Astrocyte of the spinal cord (primary cell): ENCODE data around the gene SBSN.

ENCODE experiments used
- DNase-seq: peaks from one replicate; pipeline ENCODE4 v3.0.0; 2011; ENCODE audit warnings: low read depth, low spot score
- H3K4me3 ChIP-seq: 2 replicates; pipeline ENCODE4 v1.5.1; 2011; ENCODE audit warnings: low read depth, mild to moderate bottlenecking, low read length, moderate library complexity
- CTCF ChIP-seq: IDR thresholded peaks from 2 replicates; pipeline ENCODE4 v1.5.1; 2012; ENCODE audit warnings: low read depth, mild to moderate bottlenecking, low read length, inconsistent platforms
- in situ Hi-C: cut with HindIII; loops from 2 replicates; pipeline ENCODE4 v1.10.0; 2017; ENCODE audit warnings: low sequenced_read_pairs

Gene SBSN

DNA sequence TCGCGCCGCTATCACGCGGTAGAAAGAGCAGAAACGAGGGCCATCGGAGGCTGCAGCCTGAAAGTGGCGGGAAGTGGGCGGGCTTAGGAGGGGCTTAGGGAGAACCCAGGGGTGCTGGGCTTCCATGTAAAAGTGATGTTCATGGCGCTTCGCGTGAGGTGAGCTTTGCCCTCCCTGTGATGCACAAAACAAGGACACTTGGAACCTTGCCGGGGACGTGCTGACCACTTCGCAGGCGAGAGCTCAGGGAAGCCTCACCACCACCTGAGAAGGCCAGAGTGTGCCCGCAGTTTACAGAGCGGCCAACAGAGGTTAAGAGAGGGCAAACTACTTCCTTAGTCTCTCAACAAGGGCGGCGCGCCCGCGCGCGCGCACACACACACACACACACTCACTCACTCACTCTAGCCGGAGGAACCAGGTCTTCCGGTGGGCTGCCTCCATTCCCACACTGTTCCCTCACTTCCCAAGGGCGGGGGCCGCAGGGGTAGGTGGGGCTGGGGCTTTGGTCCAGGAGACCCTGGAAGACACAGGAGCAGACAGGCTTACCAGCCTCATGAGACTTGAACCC is 5.8 kb upstream of the SBSN start:
- H3K4me3 ChIP-seq: no peak overlapping the region
- DNase-seq: no peak
- in situ Hi-C loops: no loop called here
- no peak for TF ChIP-seq CTCF

- in situ Hi-C loops: no loop called here
- DNase-seq: no peak
- no peak within 1 kb of the TSS for H3K4me3 ChIP-seq
- TF ChIP-seq CTCF: no peak
Measured at GRCh38 chr19:35533201-35533821, 5.2 kb upstream of the SBSN start, which contains the start of gene GAPDHS. GAPDHS (plus strand) TSS chr19:35533456; CDS start chr19:35533528, 72 bp downstream.

DNA sequence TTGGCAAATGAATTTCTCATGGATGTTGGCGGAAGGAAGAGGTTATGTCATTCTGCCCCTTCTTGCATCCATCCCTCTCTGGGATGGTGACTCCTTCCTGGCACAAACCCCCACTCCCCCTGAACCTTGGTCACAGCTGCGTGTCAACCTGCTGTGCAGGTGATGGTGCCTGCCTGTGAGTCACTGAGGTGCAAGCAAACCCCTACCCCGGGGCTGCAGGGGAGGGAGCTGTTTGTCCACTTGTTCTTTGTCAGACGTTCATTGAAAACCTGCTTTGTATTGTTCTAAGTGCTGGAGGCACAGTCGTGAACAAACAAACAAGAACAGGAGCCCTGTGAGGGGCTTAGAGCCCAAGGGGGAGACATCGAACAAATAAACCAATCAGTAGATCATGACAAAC is 3.2 kb upstream of the SBSN start:
- TF ChIP-seq CTCF: no peak
- no peak for DNase-seq
- in situ Hi-C loops: no loop called here
- no peak overlapping the region for H3K4me3 ChIP-seq

DNA sequence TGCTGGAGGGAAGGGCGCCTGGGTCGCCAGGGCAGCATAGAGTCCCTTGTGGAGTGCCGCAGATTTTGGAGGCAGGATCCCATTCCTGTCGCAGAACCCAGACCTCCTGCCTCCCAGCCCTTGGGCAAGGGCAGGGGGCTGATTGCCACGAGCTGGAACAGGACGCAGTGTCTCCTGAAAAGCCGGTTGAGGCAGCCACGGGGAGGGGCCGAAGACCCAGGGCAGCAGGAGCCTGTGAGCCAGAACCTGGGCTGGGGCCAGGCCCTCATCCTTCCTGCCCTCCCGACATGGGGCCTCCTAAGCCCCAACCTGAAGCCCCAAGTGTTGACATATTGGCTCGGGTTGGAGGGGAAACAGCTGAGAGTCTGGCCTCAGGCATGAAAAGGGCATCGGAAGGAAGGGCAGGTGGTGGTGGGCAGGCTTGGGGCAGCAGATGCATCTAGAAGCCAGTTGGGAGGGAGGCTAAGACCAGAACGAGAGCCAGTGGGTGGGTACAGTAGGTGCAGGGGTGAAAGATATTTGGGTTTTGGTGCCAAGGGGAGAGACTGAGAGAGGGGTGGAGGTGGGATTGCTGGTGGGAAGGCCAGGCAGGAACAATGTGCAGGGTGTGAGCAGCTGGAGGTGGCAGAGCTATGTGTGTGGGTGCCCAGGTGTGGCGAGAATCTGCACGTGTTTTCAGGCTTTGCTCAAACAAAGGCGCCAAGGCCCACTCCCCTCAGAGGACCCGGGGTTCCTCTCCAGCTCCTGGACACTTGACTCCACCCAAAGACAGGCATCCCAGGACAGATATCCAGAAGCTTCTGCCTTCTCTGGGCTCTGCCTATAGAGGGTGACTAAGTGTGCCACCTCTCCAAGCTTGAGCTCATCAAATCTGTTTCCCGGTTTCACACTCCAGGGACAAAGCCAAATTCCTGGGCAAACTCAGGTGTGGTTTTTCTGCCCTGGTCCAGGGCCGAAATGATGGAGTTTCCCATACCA is 1.4 kb upstream of the SBSN start:
- no peak for DNase-seq
- in situ Hi-C loops: no loop called here
- H3K4me3 ChIP-seq: no peak overlapping the region
- no peak for TF ChIP-seq CTCF

- no peak overlapping the region for H3K4me3 ChIP-seq
- DNase-seq: no peak
- TF ChIP-seq CTCF: no peak
- in situ Hi-C loops: no loop called here
Measured at GRCh38 chr19:35525873-35526272, 2.2 kb downstream of the SBSN start.

- in situ Hi-C loops: no loop called here
- TF ChIP-seq CTCF: no peak
- DNase-seq: no peak
- no peak overlapping the region for H3K4me3 ChIP-seq
Measured at GRCh38 chr19:35524181-35524837, 3.8 kb downstream of the SBSN start.
